K562 (cell line): ENCODE results near the gene LPCAT3. TPM values are rescaled to one million over a fixed set of nuclear protein-coding genes. Genes with fewer than 3 reads are reported as not detected.

ENCODE experiments used
- ATAC-seq: fragments of 200-7000 bp; cut with Tn5 transposase; 3 replicates; pipeline ENCODE4 v1.9.1; 2020; ENCODE audit warnings: moderate library complexity
- BruUV-seq: library from RNA; stranded (reverse); fragments of 400-500 nt; replicated peaks from 2 replicates; lab custom pipeline; 2021; lab: Mats Ljungman, UMichigan
- CTCF ChIA-PET: fragments of 300-600 bp; formaldehyde crosslinking; extraction: SDS; loops from one replicate; lab custom pipeline; 2021; ENCODE audit warnings: low intra/inter-chr PET ratio; lab: Yijun Ruan, JAX
- POLR2A ChIA-PET: fragments of 300-600, 350-650 bp; sonication (Branson Sonifier 250); formaldehyde crosslinking; extraction: SDS; loops from one replicate; lab custom pipeline; 2021; ENCODE audit warnings: antibody characterized with exemption, inconsistent platforms; lab: Yijun Ruan, JAX
- DNase-seq, 4 experiments: peaks; one replicate each; pipeline versions ENCODE4 v3.0.0 to v3.0.0-alpha.2; 2011 to 2018; ENCODE audit warnings: low spot score in 3 of 4, mixed read lengths in 3 of 4; ENCODE audit errors: extremely low read depth in 1 of 4
- FAIRE-seq: peaks from 2 replicates; lab custom pipeline; 2011; peaks lifted over from hg19 to GRCh38; lab: Jason Lieb, UNC
- H2AFZ ChIP-seq: 2 replicates; pipeline ENCODE4 v1.6.0; 2011; ENCODE audit warnings: low read depth, low read length, control low read depth, inconsistent platforms
- H3K27ac ChIP-seq: fragments of 200-600 bp; 3 replicates; pipeline ENCODE4 v1.8.0; 2011; ENCODE audit warnings: low read depth, mild to moderate bottlenecking, control low read depth, inconsistent platforms, low read length, moderate library complexity, mixed read lengths; ENCODE audit errors: extremely low read depth
- H3K27me3 ChIP-seq, 2 experiments: fragments of 300-600 bp in 1 of 2; 2 replicates in 1 of 2; 3 replicates in 1 of 2; pipeline versions ENCODE4 v1.6.0 to v1.8.0; 2011; ENCODE audit warnings: inconsistent platforms in 2 of 2, low read length in 2 of 2, mild to moderate bottlenecking in 1 of 2, mixed read lengths in 1 of 2, moderate library complexity in 1 of 2; ENCODE audit not compliant: control insufficient read depth in 2 of 2, insufficient read depth in 2 of 2
- H3K36me3 ChIP-seq: fragments of 300-600 bp; 3 replicates; pipeline ENCODE4 v1.8.0; 2011; ENCODE audit warnings: mild to moderate bottlenecking, low read length, inconsistent platforms; ENCODE audit not compliant: control insufficient read depth, insufficient read depth
- H3K4me1 ChIP-seq, 2 experiments: fragments of 200-600 bp in 1 of 2; replicated peaks in 1 of 2; 2 replicates in 1 of 2; 3 replicates in 1 of 2; pipeline versions ENCODE4 v1.5.1 to v1.8.0; 2011; ENCODE audit warnings: inconsistent platforms in 2 of 2, low read length in 2 of 2, mild to moderate bottlenecking in 1 of 2, mixed read lengths in 1 of 2, moderate library complexity in 1 of 2; ENCODE audit not compliant: control insufficient read depth in 2 of 2, insufficient read depth in 2 of 2
- H3K4me2 ChIP-seq: 2 replicates; pipeline ENCODE4 v1.6.1; 2011; ENCODE audit warnings: low read length, control low read depth, inconsistent platforms, mixed read lengths; ENCODE audit not compliant: insufficient read depth
- H3K4me3 ChIP-seq: fragments of 200-600 bp; sonication (generic), shearing (Covaris generic); 2 replicates; pipeline ENCODE4 v1.5.1; 2016; ENCODE audit warnings: control low read depth, inconsistent platforms
- H3K79me2 ChIP-seq: fragments of 200-600 bp; 3 replicates; pipeline ENCODE4 v1.8.0; 2011; ENCODE audit warnings: low read length, inconsistent platforms; ENCODE audit not compliant: control insufficient read depth, insufficient read depth
- H3K9ac ChIP-seq, 2 experiments: 2 replicates each; pipeline versions ENCODE4 v1.6.0 to v1.6.1; 2011; ENCODE audit warnings: low read depth in 2 of 2, low read length in 2 of 2, control low read depth in 1 of 2, inconsistent platforms in 1 of 2, mild to moderate bottlenecking in 1 of 2, mixed read lengths in 1 of 2; ENCODE audit not compliant: insufficient read depth in 1 of 2
- H3K9me1 ChIP-seq: one replicate; pipeline ENCODE4 v1.6.0; 2011; ENCODE audit warnings: inconsistent platforms, mild to moderate bottlenecking, low read length, moderate library complexity; ENCODE audit not compliant: control insufficient read depth, insufficient read depth
- H3K9me3 ChIP-seq: replicated peaks from 2 replicates; pipeline ENCODE4 v1.5.1; 2011; ENCODE audit warnings: low read depth, low read length, inconsistent platforms; ENCODE audit not compliant: control insufficient read depth, insufficient read depth
- H4K20me1 ChIP-seq: replicated peaks from 2 replicates; pipeline ENCODE4 v1.6.1; 2011; ENCODE audit warnings: low read length, inconsistent platforms, mixed read lengths; ENCODE audit not compliant: control insufficient read depth, insufficient read depth
- CHAMP1 ChIP-seq: fragments of 450-650 bp; IDR thresholded peaks from 2 replicates; pipeline ENCODE4 v1.6.1; 2016; ENCODE audit warnings: mild to moderate bottlenecking
- CREM ChIP-seq: IDR thresholded peaks from 2 replicates; pipeline ENCODE4 v1.6.1; 2014; ENCODE audit warnings: antibody characterized with exemption, low read depth
- CSDE1 ChIP-seq, 2 experiments: fragments of 450-650 bp; IDR thresholded peaks; 2 replicates each; pipeline ENCODE4 v1.6.1; 2016; ENCODE audit warnings: mild to moderate bottlenecking in 1 of 2
- ELF4 ChIP-seq: fragments of 450-650 bp; formaldehyde crosslinking; IDR thresholded peaks from 2 replicates; pipeline ENCODE4 v1.4.0; 2022; ENCODE audit warnings: missing genetic modification characterization
- HOMEZ ChIP-seq: fragments of 250-450 bp; sonication (Bioruptor Pico); IDR thresholded peaks from 2 replicates; pipeline ENCODE4 v1.4.0; 2020; ENCODE audit warnings: mild to moderate bottlenecking, moderate library complexity
- KLF10 ChIP-seq: fragments of 250-450 bp; sonication (Bioruptor Pico); IDR thresholded peaks from 2 replicates; pipeline ENCODE4 v1.6.1; 2021; ENCODE audit warnings: matching md5 sums
- SMAD1 ChIP-seq: fragments of 150-350 bp; IDR thresholded peaks from 2 replicates; pipeline ENCODE4 v1.6.1; 2014; ENCODE audit warnings: low read length, low read depth; ENCODE audit not compliant: partially characterized antibody
- SMARCA4 ChIP-seq: fragments of 450-650 bp; IDR thresholded peaks from 2 replicates; pipeline ENCODE4 v1.6.1; 2016
- SMARCA5 ChIP-seq: fragments of 450-650 bp; IDR thresholded peaks from 2 replicates; pipeline ENCODE4 v1.6.1; 2016
- SOX6 ChIP-seq: fragments of 450-650 bp; IDR thresholded peaks from 2 replicates; pipeline ENCODE4 v1.6.1; 2014; ENCODE audit warnings: mild to moderate bottlenecking
- ZNF23 ChIP-seq: fragments of 250-450 bp; sonication (Bioruptor Pico); IDR thresholded peaks from 2 replicates; pipeline ENCODE4 v1.4.0; 2020; ENCODE audit warnings: mild to moderate bottlenecking
- WGBS: fragments of 100-300 bp; shearing (Covaris generic); methylation state at CpG from one replicate; pipeline ENCODE4 v1.1.6; 2016; ENCODE audit warnings: low coverage, mixed read lengths; ENCODE audit not compliant: insufficient coverage; ENCODE audit errors: missing lambda C conversion rate; 5-methylcytosine and 5-hydroxymethylcytosine counted together
- in situ Hi-C: fragments of 300-500 bp; cut with MboI; formaldehyde crosslinking; loops from 4 replicates; pipeline ENCODE4 v1.15.0; 2018; ENCODE audit warnings: inconsistent platforms, mixed read lengths
- intact Hi-C: fragments of 100-400 bp; cut with micrococcal nuclease; formaldehyde crosslinking; loops from 2 replicates; pipeline ENCODE4 v1.14.2; 2022
- polyA plus RNA-seq, 8 experiments: library from polyadenylated mRNA; depleted of rRNA in 4 of 8; stranded (reverse) in 5 of 8; unstranded in 3 of 8; fragments of >200 nt; fragmentation: Nextera tagmentation in 2 of 8; fragmentation: Illumina TruSeq in 1 of 8; extraction: Ambion mirVana in 2 of 8; extraction: Trizol in 1 of 8; gene quantifications; 2 replicates each; pipeline versions ENCODE4 v1.2.1 to v1.2.3, GENCODE V29; 2011 to 2014; ENCODE audit warnings: inconsistent platforms in 1 of 8, missing spikeins in 1 of 8
- total RNA-seq, 7 experiments: library from RNA; depleted of rRNA in 6 of 7; stranded (reverse); fragments of >200 nt in 6 of 7; fragmentation: Illumina TruSeq in 2 of 7; extraction: Trizol in 2 of 7; gene quantifications; 2 replicates each; pipeline versions ENCODE4 v1.2.1 to v1.2.3, GENCODE V29; 2011 to 2021; ENCODE audit warnings: low replicate concordance in 1 of 7
- TF ChIP-seq, protein P1 (sequence below): fragments of 450-650 bp; IDR thresholded peaks from 2 replicates; pipeline ENCODE4 v1.6.1; 2016; ENCODE audit warnings: low read depth

The LPCAT3 gene
- total and polyA plus RNA-seq, 9 of the 15 experiments (the other 6 are each of a cell fraction or from before 2014, with no cell fraction given): 4.9 to 52.5 (median 25.3) TPM

GRCh38 chr12:6951551-6952120 is 66.6 kb downstream of the LPCAT3 start:
- Histone ChIP-seq H3K9ac (peak overlapping the region in 1 of 2 experiments; percentile 31; a peak in 1 of 4 replicates), H4K20me1 (no peaks in the 10 kb centered on the region), H3K27me3 (no peaks in the 10 kb centered on the region), H3K9me1 (no peaks in the 10 kb centered on the region), H3K9me3 (no peaks in the 10 kb centered on the region), H3K36me3 (no peaks in the 10 kb centered on the region), H3K4me1 (peaks cover 8 to 57% of the 10 kb centered on the region in 2 experiments), H3K4me2 (no peak overlapping the region), H3K4me3 (no peak overlapping the region), H2AFZ (no peak overlapping the region), H3K27ac (no peak overlapping the region), H3K79me2 (no peaks in the 10 kb centered on the region)
- ATAC-seq (no peak), FAIRE-seq (no peak), DNase-seq (no peak)
- BruUV-seq: no TSS peak
- 77% methylated on average over 8 of the region's 20 CpGs for WGBS
- intact Hi-C loops: no loop called here
- in situ Hi-C loops: no loop called here
- ChIA-PET CTCF (interaction anchor here (0.5 kb wide), 1 partner anchor 20 kb away, joined by 5 read pairs; no protein-coding TSS in a partner anchor), POLR2A (interaction anchor here (0.7 kb wide), 1 partner anchor 9 kb away, joined by 3 read pairs; no protein-coding TSS in a partner anchor)
- TF ChIP-seq ELF4 (CRISPR knock-in tag): no peak
- no peak for TF ChIP-seq CHAMP1
- TF ChIP-seq SMARCA5: no peak
- no peak for TF ChIP-seq SMARCA4
- no peak for TF ChIP-seq ZNF23
- TF ChIP-seq SMAD1: no peak
- TF ChIP-seq, protein P1, sequence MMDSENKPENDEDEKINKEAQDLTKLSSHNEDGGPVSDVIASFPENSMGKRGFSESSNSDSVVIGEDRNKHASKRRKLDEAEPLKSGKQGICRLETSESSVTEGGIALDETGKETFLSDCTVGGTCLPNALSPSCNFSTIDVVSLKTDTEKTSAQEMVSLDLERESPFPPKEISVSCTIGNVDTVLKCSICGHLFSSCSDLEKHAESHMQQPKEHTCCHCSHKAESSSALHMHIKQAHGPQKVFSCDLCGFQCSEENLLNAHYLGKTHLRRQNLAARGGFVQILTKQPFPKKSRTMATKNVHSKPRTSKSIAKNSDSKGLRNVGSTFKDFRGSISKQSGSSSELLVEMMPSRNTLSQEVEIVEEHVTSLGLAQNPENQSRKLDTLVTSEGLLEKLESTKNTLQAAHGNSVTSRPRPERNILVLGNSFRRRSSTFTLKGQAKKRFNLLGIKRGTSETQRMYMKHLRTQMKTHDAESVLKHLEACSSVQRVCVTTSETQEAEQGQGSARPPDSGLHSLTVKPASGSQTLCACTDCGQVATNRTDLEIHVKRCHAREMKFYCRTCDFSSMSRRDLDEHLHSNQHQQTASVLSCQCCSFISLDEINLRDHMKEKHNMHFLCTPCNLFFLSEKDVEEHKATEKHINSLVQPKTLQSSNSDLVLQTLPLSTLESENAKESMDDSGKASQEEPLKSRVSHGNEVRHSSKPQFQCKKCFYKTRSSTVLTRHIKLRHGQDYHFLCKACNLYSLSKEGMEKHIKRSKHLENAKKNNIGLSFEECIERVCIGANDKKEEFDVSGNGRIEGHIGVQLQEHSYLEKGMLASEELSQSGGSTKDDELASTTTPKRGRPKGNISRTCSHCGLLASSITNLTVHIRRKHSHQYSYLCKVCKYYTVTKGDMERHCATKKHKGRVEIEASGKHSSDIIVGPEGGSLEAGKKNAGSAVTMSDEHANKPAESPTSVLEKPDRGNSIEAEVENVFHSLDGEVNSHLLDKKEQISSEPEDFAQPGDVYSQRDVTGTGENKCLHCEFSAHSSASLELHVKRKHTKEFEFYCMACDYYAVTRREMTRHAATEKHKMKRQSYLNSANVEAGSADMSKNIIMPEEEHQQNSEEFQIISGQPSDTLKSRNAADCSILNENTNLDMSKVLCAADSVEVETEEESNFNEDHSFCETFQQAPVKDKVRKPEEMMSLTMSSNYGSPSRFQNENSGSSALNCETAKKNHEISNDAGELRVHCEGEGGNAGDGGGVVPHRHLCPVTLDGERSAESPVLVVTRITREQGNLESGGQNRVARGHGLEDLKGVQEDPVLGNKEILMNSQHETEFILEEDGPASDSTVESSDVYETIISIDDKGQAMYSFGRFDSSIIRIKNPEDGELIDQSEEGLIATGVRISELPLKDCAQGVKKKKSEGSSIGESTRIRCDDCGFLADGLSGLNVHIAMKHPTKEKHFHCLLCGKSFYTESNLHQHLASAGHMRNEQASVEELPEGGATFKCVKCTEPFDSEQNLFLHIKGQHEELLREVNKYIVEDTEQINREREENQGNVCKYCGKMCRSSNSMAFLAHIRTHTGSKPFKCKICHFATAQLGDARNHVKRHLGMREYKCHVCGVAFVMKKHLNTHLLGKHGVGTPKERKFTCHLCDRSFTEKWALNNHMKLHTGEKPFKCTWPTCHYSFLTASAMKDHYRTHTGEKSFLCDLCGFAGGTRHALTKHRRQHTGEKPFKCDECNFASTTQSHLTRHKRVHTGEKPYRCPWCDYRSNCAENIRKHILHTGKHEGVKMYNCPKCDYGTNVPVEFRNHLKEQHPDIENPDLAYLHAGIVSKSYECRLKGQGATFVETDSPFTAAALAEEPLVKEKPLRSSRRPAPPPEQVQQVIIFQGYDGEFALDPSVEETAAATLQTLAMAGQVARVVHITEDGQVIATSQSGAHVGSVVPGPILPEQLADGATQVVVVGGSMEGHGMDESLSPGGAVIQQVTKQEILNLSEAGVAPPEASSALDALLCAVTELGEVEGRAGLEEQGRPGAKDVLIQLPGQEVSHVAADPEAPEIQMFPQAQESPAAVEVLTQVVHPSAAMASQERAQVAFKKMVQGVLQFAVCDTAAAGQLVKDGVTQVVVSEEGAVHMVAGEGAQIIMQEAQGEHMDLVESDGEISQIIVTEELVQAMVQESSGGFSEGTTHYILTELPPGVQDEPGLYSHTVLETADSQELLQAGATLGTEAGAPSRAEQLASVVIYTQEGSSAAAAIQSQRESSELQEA: no peak
- TF ChIP-seq HOMEZ (CRISPR knock-in tag): no peak
- no peak for TF ChIP-seq CREM
- no peak for TF ChIP-seq KLF10 (CRISPR knock-in tag)
- no peak for TF ChIP-seq CSDE1 (IDR thresholded peaks at IDR 0.05)
- no peak for TF ChIP-seq SOX6
